H1 (cell line): Measurements from ENCODE around the gene GNAT1. TPM values are rescaled to one million over a fixed set of nuclear protein-coding genes. Genes with fewer than 3 reads are reported as not detected.
A peak's percentile ranks its signal among the peaks of the same experiment; 100 is the strongest.

Experiments used
- CTCF ChIA-PET: fragments of 300-600 bp; sonication (Branson Sonifier 250); formaldehyde crosslinking; loops from one replicate; lab custom pipeline; 2021; ENCODE audit not compliant: partially characterized antibody; lab: Charles Lee
- POLR2A ChIA-PET: fragments of 300-600 bp; sonication (Branson Sonifier 250); formaldehyde crosslinking; loops from one replicate; lab custom pipeline; 2021; ENCODE audit warnings: inconsistent platforms; ENCODE audit not compliant: partially characterized antibody; lab: Charles Lee
- DNase-seq, 2 experiments: peaks; one replicate each; pipeline versions ENCODE4 v3.0.0 to v3.0.0-alpha.2; 2010 to 2022; ENCODE audit warnings: low spot score in 2 of 2, low read depth in 1 of 2, mixed read lengths in 1 of 2
- FAIRE-seq: peaks from 2 replicates; lab custom pipeline; 2011; peaks lifted over from hg19 to GRCh38; lab: Jason Lieb, UNC
- H2AFZ ChIP-seq: 2 replicates; pipeline ENCODE4 v1.8.1; 2012; ENCODE audit warnings: low read length, inconsistent platforms
- H2AK5ac ChIP-seq: 2 replicates; pipeline ENCODE4 v1.6.1; 2013; ENCODE audit warnings: low read depth, low read length
- H2BK120ac ChIP-seq: replicated peaks from 2 replicates; pipeline ENCODE3; 2013; ENCODE audit warnings: low read depth, low read length, inconsistent platforms
- H2BK12ac ChIP-seq: 2 replicates; pipeline ENCODE4 v1.6.1; 2013; ENCODE audit warnings: low read depth, low read length
- H2BK15ac ChIP-seq: 2 replicates; pipeline ENCODE4 v1.6.1; 2013; ENCODE audit warnings: low read length
- H2BK20ac ChIP-seq: 2 replicates; pipeline ENCODE4 v1.6.1; 2013; ENCODE audit warnings: low read length
- H2BK5ac ChIP-seq: 2 replicates; pipeline ENCODE4 v1.6.1; 2013; ENCODE audit warnings: low read depth, low read length
- H3K14ac ChIP-seq: 2 replicates; pipeline ENCODE4 v1.6.1; 2013; ENCODE audit warnings: inconsistent platforms; ENCODE audit not compliant: insufficient read length
- H3K18ac ChIP-seq: 2 replicates; pipeline ENCODE4 v1.6.1; 2013; ENCODE audit warnings: low read length; ENCODE audit errors: extremely low read depth
- H3K23ac ChIP-seq: 2 replicates; pipeline ENCODE4 v1.6.1; 2013; ENCODE audit warnings: inconsistent platforms; ENCODE audit not compliant: insufficient read length
- H3K23me2 ChIP-seq: 2 replicates; pipeline ENCODE4 v1.6.1; 2013; ENCODE audit warnings: low read depth, low read length
- H3K27ac ChIP-seq: 2 replicates; pipeline ENCODE4 v1.6.1; 2011; ENCODE audit warnings: low read depth, low read length, inconsistent platforms
- H3K27me3 ChIP-seq, 4 experiments: replicated peaks in 1 of 4; 1 replicate in 1 of 4; 2 replicates in 3 of 4; pipeline versions ENCODE4 v1.6.1 to v1.8.1; 2011 to 2013; ENCODE audit warnings: low read length in 3 of 4, mild to moderate bottlenecking in 3 of 4, inconsistent platforms in 2 of 4, mixed read lengths in 2 of 4, moderate library complexity in 1 of 4; ENCODE audit not compliant: control insufficient read depth in 3 of 4, insufficient read depth in 3 of 4; ENCODE audit errors: extremely low read depth in 1 of 4
- H3K36me3 ChIP-seq, 4 experiments: 2 replicates each; pipeline versions ENCODE4 v1.6.1 to v1.8.1; 2011 to 2013; ENCODE audit warnings: mild to moderate bottlenecking in 4 of 4, low read length in 3 of 4, moderate library complexity in 2 of 4, control low read depth in 1 of 4, inconsistent platforms in 1 of 4; ENCODE audit not compliant: insufficient read depth in 4 of 4, control insufficient read depth in 2 of 4
- H3K4ac ChIP-seq: replicated peaks from 2 replicates; pipeline ENCODE3; 2013; ENCODE audit warnings: low read length, low read depth, mixed read lengths, inconsistent platforms; ENCODE audit not compliant: insufficient read length
- H3K4me1 ChIP-seq, 4 experiments: replicated peaks in 1 of 4; 1 replicate in 1 of 4; 2 replicates in 3 of 4; pipeline versions ENCODE4 v1.6.1 to v1.8.1; 2011 to 2013; ENCODE audit warnings: low read length in 3 of 4, inconsistent platforms in 2 of 4, mixed read lengths in 1 of 4; ENCODE audit not compliant: insufficient read depth in 4 of 4, control insufficient read depth in 3 of 4
- H3K4me2 ChIP-seq, 2 experiments: 2 replicates each; pipeline versions ENCODE4 v1.6.1 to v1.8.1; 2011 to 2013; ENCODE audit warnings: low read depth in 2 of 2, low read length in 2 of 2, control low read depth in 1 of 2, inconsistent platforms in 1 of 2, mild to moderate bottlenecking in 1 of 2; ENCODE audit not compliant: insufficient read depth in 1 of 2
- H3K4me3 ChIP-seq, 4 experiments: fragments of 200-600, 300-600 bp in 1 of 4; sonication (generic), shearing (Covaris generic), sonication (Bioruptor Twin) in 1 of 4; 2 replicates each; pipeline versions ENCODE4 v1.5.1 to v1.8.1; 2011 to 2016; ENCODE audit warnings: low read length in 4 of 4, low read depth in 3 of 4, control low read depth in 2 of 4, inconsistent platforms in 2 of 4, mild to moderate bottlenecking in 2 of 4, mixed read lengths in 1 of 4, moderate library complexity in 1 of 4; ENCODE audit not compliant: insufficient read depth in 2 of 4; ENCODE audit errors: extremely low read depth in 1 of 4
- H3K56ac ChIP-seq: replicated peaks from 2 replicates; pipeline ENCODE3; 2013; ENCODE audit warnings: low read depth, mild to moderate bottlenecking, mixed read lengths, low read length, inconsistent platforms; ENCODE audit not compliant: insufficient read length
- H3K79me1 ChIP-seq: 2 replicates; pipeline ENCODE4 v1.6.1; 2013; ENCODE audit warnings: low read depth, low read length, control low read depth
- H3K79me2 ChIP-seq, 2 experiments: 2 replicates each; pipeline versions ENCODE4 v1.6.1 to v1.8.1; 2012 to 2013; ENCODE audit warnings: low read length in 2 of 2, mild to moderate bottlenecking in 2 of 2, inconsistent platforms in 1 of 2; ENCODE audit not compliant: insufficient read depth in 2 of 2, control insufficient read depth in 1 of 2
- H3K9ac ChIP-seq, 4 experiments: replicated peaks in 1 of 4; 1 replicate in 1 of 4; 2 replicates in 3 of 4; pipeline versions ENCODE4 v1.6.1 to v1.8.1; 2011 to 2013; ENCODE audit warnings: low read depth in 3 of 4, low read length in 3 of 4, control low read depth in 2 of 4, mild to moderate bottlenecking in 2 of 4, moderate library complexity in 2 of 4, inconsistent platforms in 1 of 4; ENCODE audit errors: extremely low read depth in 1 of 4
- H3K9me3 ChIP-seq, 2 experiments: 2 replicates each; pipeline versions ENCODE4 v1.6.1 to v1.8.1; 2012 to 2013; ENCODE audit warnings: mild to moderate bottlenecking in 2 of 2, moderate library complexity in 2 of 2, control low read depth in 1 of 2, inconsistent platforms in 1 of 2, low read depth in 1 of 2, low read length in 1 of 2, mixed read lengths in 1 of 2; ENCODE audit not compliant: insufficient read depth in 2 of 2
- H4K20me1 ChIP-seq, 2 experiments: replicated peaks in 1 of 2; 2 replicates each; pipeline versions ENCODE3 to v1.8.1; 2011 to 2013; ENCODE audit warnings: inconsistent platforms in 2 of 2, low read length in 2 of 2, mild to moderate bottlenecking in 1 of 2; ENCODE audit not compliant: insufficient read depth in 2 of 2, control insufficient read depth in 1 of 2
- H4K5ac ChIP-seq: 2 replicates; pipeline ENCODE4 v1.6.1; 2013; ENCODE audit warnings: low read length, low read depth, mixed read lengths, inconsistent platforms; ENCODE audit not compliant: insufficient read length
- H4K8ac ChIP-seq: 2 replicates; pipeline ENCODE4 v1.8.0; 2013; ENCODE audit warnings: mild to moderate bottlenecking, moderate library complexity, low read length, inconsistent platforms; ENCODE audit not compliant: insufficient read depth; ENCODE audit errors: extremely low read depth
- H4K91ac ChIP-seq: replicated peaks from 2 replicates; pipeline ENCODE3; 2013; ENCODE audit warnings: low read length, mixed read lengths, inconsistent platforms; ENCODE audit not compliant: insufficient read length
- EP300 ChIP-seq, 2 experiments: IDR thresholded peaks; 1 replicate in 1 of 2; 2 replicates in 1 of 2; pipeline ENCODE4 v1.6.1; 2011 to 2012; ENCODE audit warnings: low read depth in 2 of 2, low read length in 2 of 2, mild to moderate bottlenecking in 2 of 2, borderline replicate concordance in 1 of 2, inconsistent platforms in 1 of 2, moderate library complexity in 1 of 2
- FOSL1 ChIP-seq: IDR thresholded peaks from 2 replicates; pipeline ENCODE4 v1.6.1; 2011; ENCODE audit warnings: mild to moderate bottlenecking, low read depth, low read length, moderate library complexity; ENCODE audit not compliant: insufficient read depth
- GTF2F1 ChIP-seq: IDR thresholded peaks from 2 replicates; pipeline ENCODE4 v1.6.1; 2012; ENCODE audit warnings: low read depth, low read length, improper control_type of control experiment, borderline replicate concordance
- KDM4A ChIP-seq: IDR thresholded peaks from one replicate; pipeline ENCODE4 v1.7.1; 2012; ENCODE audit warnings: low read depth, mild to moderate bottlenecking, moderate library complexity, low read length, inconsistent platforms; ENCODE audit not compliant: severe bottlenecking
- PHF8 ChIP-seq: fragments of 200-600 bp; sonication (generic); conservative IDR thresholded peaks from 2 replicates; pipeline ENCODE4 v1.7.1; 2012; ENCODE audit warnings: low read depth, mild to moderate bottlenecking, inconsistent platforms, low read length, moderate library complexity
- SIN3A ChIP-seq, 2 experiments: IDR thresholded peaks in 1 of 2; conservative IDR thresholded peaks in 1 of 2; 2 replicates each; pipeline ENCODE4 v1.6.1; 2011 to 2012; ENCODE audit warnings: low read length in 2 of 2, improper control_type of control experiment in 1 of 2, low read depth in 1 of 2, mild to moderate bottlenecking in 1 of 2
- SP1 ChIP-seq: IDR thresholded peaks from 2 replicates; pipeline ENCODE4 v1.6.1; 2011; ENCODE audit warnings: low read depth, low read length
- TAF1 ChIP-seq: IDR thresholded peaks from 2 replicates; pipeline ENCODE4 v1.6.1; 2011; ENCODE audit warnings: mild to moderate bottlenecking, low read depth, low read length
- WGBS, 2 experiments: shearing (Covaris generic) in 1 of 2; methylation state at CpG; one replicate each; pipeline versions ENCODE4 v1.1.6 to v1.1.7; 2013 to 2015; ENCODE audit warnings: low lambda C conversion rate in 2 of 2, mixed read lengths in 2 of 2, inconsistent platforms in 1 of 2, low coverage in 1 of 2, missing lambda C conversion rate in 1 of 2; ENCODE audit not compliant: insufficient replicate concordance in 2 of 2, insufficient coverage in 1 of 2, insufficient read length in 1 of 2; ENCODE audit errors: extremely low coverage in 1 of 2, missing lambda C conversion rate in 1 of 2; 5-methylcytosine and 5-hydroxymethylcytosine counted together
- polyA plus RNA-seq, 7 experiments: library from polyadenylated mRNA; depleted of rRNA in 3 of 7; stranded (reverse) in 5 of 7; unstranded in 2 of 7; fragments of >200 nt in 5 of 7; fragments of 200-250 nt in 2 of 7; gene quantifications; 1 replicate in 5 of 7; 2 replicates in 1 of 7; 4 replicates in 1 of 7; pipeline versions ENCODE4 v1.2.1 to v1.2.3, GENCODE V29; 2011 to 2013; ENCODE audit warnings: missing spikeins in 2 of 7, mixed read lengths in 2 of 7
- total RNA-seq: library from RNA; stranded (reverse); fragmentation: NEBNext Ultra II Directional; extraction: Animal tissue kit (Norgen Biotek cat#: 25700); gene quantifications from 2 replicates; pipeline ENCODE4 v1.2.1, GENCODE V29; 2021
- TF ChIP-seq, protein P1 (sequence below): IDR thresholded peaks from 2 replicates; pipeline ENCODE4 v1.6.1; 2012; ENCODE audit warnings: inconsistent platforms

GNAT1 gene
- total and polyA plus RNA-seq, 2 of the 8 experiments (the other 6 are each of a cell fraction or from before 2014, with no cell fraction given), result 0.08 TPM; not detected in 1

DNA sequence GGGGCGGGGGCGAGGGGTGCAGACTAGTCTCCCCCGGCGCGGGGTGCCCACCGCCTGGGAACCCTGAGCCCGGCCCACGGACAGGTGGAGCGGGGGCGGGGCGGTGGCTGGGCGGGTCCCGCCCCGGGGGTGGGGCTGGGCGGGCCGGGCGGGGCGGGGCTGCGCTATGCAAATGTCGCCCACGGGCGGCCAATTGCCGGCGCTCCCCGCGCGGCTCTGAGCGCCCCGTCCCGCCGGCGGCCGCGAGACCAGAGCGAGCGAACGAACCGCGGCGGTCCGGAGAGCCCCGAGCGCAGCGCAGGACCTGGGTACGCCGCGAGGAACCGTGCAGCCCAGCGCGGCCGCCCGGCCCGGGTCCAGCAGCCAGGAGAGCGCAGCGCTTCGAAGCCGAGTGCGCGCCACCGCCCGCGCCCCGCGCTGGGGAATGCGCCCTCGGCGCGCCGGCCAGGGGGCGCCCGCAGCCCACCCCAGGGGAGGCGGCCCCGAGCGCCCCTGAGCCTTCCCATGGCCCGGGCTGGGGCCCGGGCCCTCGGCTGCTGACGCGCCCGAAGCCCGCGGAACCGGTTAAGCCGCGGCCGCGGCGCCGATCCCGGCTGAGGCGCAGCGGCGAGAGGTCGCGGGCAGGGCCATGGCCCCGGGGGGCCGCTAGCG, 36.4 kb upstream of the GNAT1 start, which contains the start of gene SEMA3F:
Gene SEMA3F (plus strand): TSS at position 485 of the 651 bp plus-strand sequence. CDS start 4,299 bp downstream, outside the sequence.
- Histone ChIP-seq H2BK15ac (peak within 1 kb of the TSS; percentile 88; the same call in 1 of the 2 replicates), H2BK12ac (peak within 1 kb of the TSS; percentile 90; the same call in 1 of the 2 replicates), H4K91ac (no peak within 1 kb of the TSS), H2AK5ac (no peak within 1 kb of the TSS; the same call in 1 of the 2 replicates), H2BK120ac (no peak within 1 kb of the TSS), H3K56ac (no peak within 1 kb of the TSS), H3K23me2 (peaks cover 17% of the 10 kb centered on the region; the same call in 1 of the 2 replicates), H2BK20ac (0 out of 2 replicates have a peak within 1 kb of the TSS, but pooled peaks have one; percentile 48), H4K5ac (no peak within 1 kb of the TSS), H3K27me3 (peaks cover 2 to 19% (median 15%) of the 10 kb centered on the region in 4 experiments; a peak in 6 of 7 replicates), H4K20me1 (peaks cover 3 to 10% of the 10 kb centered on the region in 2 experiments), H2AFZ (no peak within 1 kb of the TSS), H3K27ac (no peak within 1 kb of the TSS), H3K79me1 (peaks cover 10% of the 10 kb centered on the region; the same call in 1 of the 2 replicates), H3K14ac (no peak within 1 kb of the TSS), H3K4me1 (peaks cover 5 to 55% (median 40%) of the 10 kb centered on the region in 4 experiments), H3K18ac (peak within 1 kb of the TSS; percentile 71), H3K36me3 (peaks cover 0 to 6% (median under 1%) of the 10 kb centered on the region in 4 experiments; a peak in 1 of 8 replicates), H3K4me3 (peak within 1 kb of the TSS; percentile 69 to 78 (median 72)), H3K79me2 (peaks cover 0 to 24% of the 10 kb centered on the region in 2 experiments; a peak in 1 of 4 replicates), H3K23ac (no peak within 1 kb of the TSS), H2BK5ac (no peak within 1 kb of the TSS), H3K4me2 (peak within 1 kb of the TSS; percentile 94 to 97), H3K4ac (no peak within 1 kb of the TSS), H3K9ac (peak within 1 kb of the TSS in 3 of 4 experiments; percentile 54 to 62 (median 58); a peak in 6 of 7 replicates), H3K9me3 (no peaks in the 10 kb centered on the region), H4K8ac (no peak within 1 kb of the TSS; the same call in 1 of the 2 replicates)
- DNase-seq, result peak in 1 of 2 experiments; percentile 83
- FAIRE-seq, result no peak
- POLR2A ChIA-PET, result interaction anchor here (1.2 to 6.6 kb wide), 8 partner anchors 12 to 110 kb away, joined by 3 to 65 read pairs (median 20); no protein-coding TSS in a partner anchor
- CTCF ChIA-PET, result interaction anchor here (1.0 to 5.3 kb wide), 7 partner anchors 19 to 101 kb away, joined by 3 to 54 read pairs (median 5); no protein-coding TSS in a partner anchor
- 1% methylated on average over 61 of the region's 98 CpGs; no CpG with 5 or more reads in 1 of the 2 experiments for WGBS, 2 experiments
- no peak for TF ChIP-seq EP300 (IDR thresholded peaks at IDR 0.05; ENCODE audit: borderline replicate concordance in 1 of 2, low read depth in 2 of 2, low read length in 2 of 2)
- TF ChIP-seq SP1, result no peak
- peak in 1 of 2 experiments; percentile 17; a peak in 1 of 4 replicates for TF ChIP-seq SIN3A (conservative IDR thresholded peaks at IDR 0.05 in 1 of 2, IDR thresholded peaks at IDR 0.05 in 1 of 2; ENCODE audit: low read depth in 1 of 2, low read length in 2 of 2)
- TF ChIP-seq GTF2F1, result no peak
- peak; percentile 51 for TF ChIP-seq PHF8
- TF ChIP-seq, protein P1, sequence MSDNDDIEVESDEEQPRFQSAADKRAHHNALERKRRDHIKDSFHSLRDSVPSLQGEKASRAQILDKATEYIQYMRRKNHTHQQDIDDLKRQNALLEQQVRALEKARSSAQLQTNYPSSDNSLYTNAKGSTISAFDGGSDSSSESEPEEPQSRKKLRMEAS, result no peak
- no peak for TF ChIP-seq FOSL1
- peak; percentile 90 for TF ChIP-seq KDM4A
- TF ChIP-seq TAF1, result 0 out of 2 replicates have a peak, but pooled peaks have one; percentile 18
